Measurements from ENCODE around the gene CCHCR1. TPM values are rescaled to one million over a fixed set of nuclear protein-coding genes. Genes with fewer than 3 reads are reported as not detected.
A peak's percentile ranks its signal among the peaks of the same experiment; 100 is the strongest.
"Not testable (repeated sequence)": the region's sequence is repeated elsewhere in the genome, so short reads cannot be mapped to it uniquely, and the experiment has no call there.

CCHCR1 gene
- total and polyA plus RNA-seq, 4 donors: 3.1 to 9.9 (median 6.2) TPM

- Histone ChIP-seq H3K4me3 (ENCODE audit: low read depth in 1 of 3, low read length in 3 of 3) (no peak overlapping the region), H3K27ac (ENCODE audit: low read depth in 1 of 2, low read length in 2 of 2) (peak overlapping the region; percentile 96), H3K36me3 (ENCODE audit: control insufficient read depth in 4 of 4, insufficient read depth in 3 of 4, low read depth in 1 of 4, low read length in 3 of 4) (peaks cover 0 to 1% (median 0%) of the 10 kb centered on the region in 4 donors), H3K9me3 (ENCODE audit: control insufficient read depth in 4 of 4, low read length in 3 of 4) (no peaks in the 10 kb centered on the region), H3K4me1 (ENCODE audit: control insufficient read depth in 4 of 4, insufficient read depth in 4 of 4, low read length in 3 of 4) (peaks cover 2 to 25% (median 8%) of the 10 kb centered on the region in 4 donors), H3K9ac (ENCODE audit: low read depth in 1 of 2, low read length in 2 of 2) (peak overlapping the region in 1 of 2 donors; percentile 33), H3K27me3 (ENCODE audit: control insufficient read depth in 4 of 4, insufficient read depth in 4 of 4, low read length in 3 of 4) (no peaks in the 10 kb centered on the region)
- DNase-seq (ENCODE audit: low spot score): no peak
- TF ChIP-seq, protein P1, sequence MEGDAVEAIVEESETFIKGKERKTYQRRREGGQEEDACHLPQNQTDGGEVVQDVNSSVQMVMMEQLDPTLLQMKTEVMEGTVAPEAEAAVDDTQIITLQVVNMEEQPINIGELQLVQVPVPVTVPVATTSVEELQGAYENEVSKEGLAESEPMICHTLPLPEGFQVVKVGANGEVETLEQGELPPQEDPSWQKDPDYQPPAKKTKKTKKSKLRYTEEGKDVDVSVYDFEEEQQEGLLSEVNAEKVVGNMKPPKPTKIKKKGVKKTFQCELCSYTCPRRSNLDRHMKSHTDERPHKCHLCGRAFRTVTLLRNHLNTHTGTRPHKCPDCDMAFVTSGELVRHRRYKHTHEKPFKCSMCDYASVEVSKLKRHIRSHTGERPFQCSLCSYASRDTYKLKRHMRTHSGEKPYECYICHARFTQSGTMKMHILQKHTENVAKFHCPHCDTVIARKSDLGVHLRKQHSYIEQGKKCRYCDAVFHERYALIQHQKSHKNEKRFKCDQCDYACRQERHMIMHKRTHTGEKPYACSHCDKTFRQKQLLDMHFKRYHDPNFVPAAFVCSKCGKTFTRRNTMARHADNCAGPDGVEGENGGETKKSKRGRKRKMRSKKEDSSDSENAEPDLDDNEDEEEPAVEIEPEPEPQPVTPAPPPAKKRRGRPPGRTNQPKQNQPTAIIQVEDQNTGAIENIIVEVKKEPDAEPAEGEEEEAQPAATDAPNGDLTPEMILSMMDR (IDR thresholded peaks at IDR 0.05; ENCODE audit: low read depth, low read length, missing input control): no peak
- TF ChIP-seq FOXA2 (IDR thresholded peaks at IDR 0.05): no peak
- no peak for TF ChIP-seq SP1 (IDR thresholded peaks at IDR 0.05)
- TF ChIP-seq HNF4A (conservative IDR thresholded peaks at IDR 0.05): no peak
- TF ChIP-seq FOXA1 (IDR thresholded peaks at IDR 0.05): no peak
- no peak for TF ChIP-seq JUND (IDR thresholded peaks at IDR 0.05)
- TF ChIP-seq YY1 (IDR thresholded peaks at IDR 0.05): no peak
- TF ChIP-seq, protein P2, sequence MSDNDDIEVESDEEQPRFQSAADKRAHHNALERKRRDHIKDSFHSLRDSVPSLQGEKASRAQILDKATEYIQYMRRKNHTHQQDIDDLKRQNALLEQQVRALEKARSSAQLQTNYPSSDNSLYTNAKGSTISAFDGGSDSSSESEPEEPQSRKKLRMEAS (IDR thresholded peaks at IDR 0.05): no peak
- no peak for TF ChIP-seq ATF3 (IDR thresholded peaks at IDR 0.05)
- no peak for TF ChIP-seq RAD21 (IDR thresholded peaks at IDR 0.05)
- TF ChIP-seq GABPA (IDR thresholded peaks at IDR 0.05 in 1 of 2, conservative IDR thresholded peaks at IDR 0.05 in 1 of 2): no peak
- TF ChIP-seq, protein P3, sequence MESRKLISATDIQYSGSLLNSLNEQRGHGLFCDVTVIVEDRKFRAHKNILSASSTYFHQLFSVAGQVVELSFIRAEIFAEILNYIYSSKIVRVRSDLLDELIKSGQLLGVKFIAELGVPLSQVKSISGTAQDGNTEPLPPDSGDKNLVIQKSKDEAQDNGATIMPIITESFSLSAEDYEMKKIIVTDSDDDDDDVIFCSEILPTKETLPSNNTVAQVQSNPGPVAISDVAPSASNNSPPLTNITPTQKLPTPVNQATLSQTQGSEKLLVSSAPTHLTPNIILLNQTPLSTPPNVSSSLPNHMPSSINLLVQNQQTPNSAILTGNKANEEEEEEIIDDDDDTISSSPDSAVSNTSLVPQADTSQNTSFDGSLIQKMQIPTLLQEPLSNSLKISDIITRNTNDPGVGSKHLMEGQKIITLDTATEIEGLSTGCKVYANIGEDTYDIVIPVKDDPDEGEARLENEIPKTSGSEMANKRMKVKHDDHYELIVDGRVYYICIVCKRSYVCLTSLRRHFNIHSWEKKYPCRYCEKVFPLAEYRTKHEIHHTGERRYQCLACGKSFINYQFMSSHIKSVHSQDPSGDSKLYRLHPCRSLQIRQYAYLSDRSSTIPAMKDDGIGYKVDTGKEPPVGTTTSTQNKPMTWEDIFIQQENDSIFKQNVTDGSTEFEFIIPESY (IDR thresholded peaks at IDR 0.05): no peak
- TF ChIP-seq NR2F2 (IDR thresholded peaks at IDR 0.05): no peak
- TF ChIP-seq EGR1 (IDR thresholded peaks at IDR 0.05; ENCODE audit: low read depth in 2 of 2): no peak
- 63% methylated on average over 11 of the region's 11 CpGs for WGBS
Measured at GRCh38 chr6:31202259-31203166, 44.9 kb upstream of the CCHCR1 start.

- H3K9ac ChIP-seq (ENCODE audit: low read depth in 1 of 2, low read length in 2 of 2): not testable (repeated sequence)
Measured at GRCh38 chr6:31199105-31199452, 41.5 kb upstream of the CCHCR1 start.

More at GRCh38 chr6:31199105-31199452, 41.5 kb upstream of the CCHCR1 start:
- not testable (repeated sequence) for DNase-seq (ENCODE audit: low spot score); H3K9me3 ChIP-seq (ENCODE audit: control insufficient read depth in 4 of 4, low read length in 3 of 4); H3K36me3 ChIP-seq (ENCODE audit: control insufficient read depth in 4 of 4, insufficient read depth in 3 of 4, low read depth in 1 of 4, low read length in 3 of 4); H3K27me3 ChIP-seq (ENCODE audit: control insufficient read depth in 4 of 4, insufficient read depth in 4 of 4, low read length in 3 of 4); H3K4me3 ChIP-seq (ENCODE audit: low read depth in 1 of 3, low read length in 3 of 3)
- 92% methylated on average over 4 of the region's 4 CpGs for WGBS
- Histone ChIP-seq H3K27ac (ENCODE audit: low read depth in 1 of 2, low read length in 2 of 2) (peak overlapping the region in 1 of 2 donors; percentile 100), H3K4me1 (ENCODE audit: control insufficient read depth in 4 of 4, insufficient read depth in 4 of 4, low read length in 3 of 4) (peaks cover 4 to 19% (median 11%) of the 10 kb centered on the region in 4 donors)
